ES-I3 (cell line): ENCODE results near the gene LBH.

Experiments used
- H3K36me3 ChIP-seq: 2 replicates; pipeline ENCODE4 v1.6.1; 2013; ENCODE audit warnings: mild to moderate bottlenecking, low read length, control low read depth, moderate library complexity; ENCODE audit not compliant: insufficient read depth
- H3K4me1 ChIP-seq: 2 replicates; pipeline ENCODE4 v1.6.1; 2013; ENCODE audit warnings: mild to moderate bottlenecking, control low read depth, low read length; ENCODE audit not compliant: insufficient read depth
- H3K9ac ChIP-seq: 2 replicates; pipeline ENCODE4 v1.6.1; 2013; ENCODE audit warnings: low read depth, mild to moderate bottlenecking, low read length, moderate library complexity
- H3K9me3 ChIP-seq: 2 replicates; pipeline ENCODE4 v1.6.1; 2013; ENCODE audit warnings: mild to moderate bottlenecking, low read length, moderate library complexity; ENCODE audit not compliant: control insufficient read depth, insufficient read depth

The LBH gene

DNA sequence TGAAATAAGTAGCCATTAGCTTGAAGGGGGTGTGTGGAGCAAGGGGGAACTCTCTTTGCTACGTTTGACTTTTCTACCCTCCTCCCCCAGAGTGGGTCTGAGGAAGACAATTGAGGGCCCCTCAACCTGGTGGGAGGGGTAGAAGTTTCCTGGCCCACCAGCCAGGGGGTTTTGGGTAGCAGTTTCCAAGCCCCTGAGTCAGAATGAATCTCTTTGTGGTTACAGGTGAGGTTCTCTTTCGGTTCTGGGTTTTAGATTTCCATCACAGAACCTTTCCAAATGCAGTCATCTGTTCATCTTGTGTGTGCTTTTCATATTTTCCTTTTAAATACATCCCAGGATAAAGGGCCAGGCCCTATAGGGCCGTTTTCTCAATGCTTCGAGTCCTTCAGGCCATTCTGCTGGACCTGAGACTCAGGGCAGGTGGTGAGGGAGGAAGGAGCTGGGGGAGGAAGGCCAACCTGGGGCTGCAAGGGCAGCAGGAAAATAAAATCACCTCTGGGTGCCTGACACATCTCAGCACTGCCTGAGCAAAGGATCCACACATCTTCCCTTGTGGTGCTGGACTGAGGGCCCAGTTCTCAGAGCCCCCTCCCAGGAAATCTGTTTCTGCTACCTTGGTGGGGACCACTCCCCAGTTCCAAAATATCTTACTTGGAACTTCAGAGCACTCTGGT lies 4.7 kb downstream of the LBH start:
- H3K9ac ChIP-seq: no peak overlapping the region
- no peaks in the 10 kb centered on the region for H3K36me3 ChIP-seq

DNA sequence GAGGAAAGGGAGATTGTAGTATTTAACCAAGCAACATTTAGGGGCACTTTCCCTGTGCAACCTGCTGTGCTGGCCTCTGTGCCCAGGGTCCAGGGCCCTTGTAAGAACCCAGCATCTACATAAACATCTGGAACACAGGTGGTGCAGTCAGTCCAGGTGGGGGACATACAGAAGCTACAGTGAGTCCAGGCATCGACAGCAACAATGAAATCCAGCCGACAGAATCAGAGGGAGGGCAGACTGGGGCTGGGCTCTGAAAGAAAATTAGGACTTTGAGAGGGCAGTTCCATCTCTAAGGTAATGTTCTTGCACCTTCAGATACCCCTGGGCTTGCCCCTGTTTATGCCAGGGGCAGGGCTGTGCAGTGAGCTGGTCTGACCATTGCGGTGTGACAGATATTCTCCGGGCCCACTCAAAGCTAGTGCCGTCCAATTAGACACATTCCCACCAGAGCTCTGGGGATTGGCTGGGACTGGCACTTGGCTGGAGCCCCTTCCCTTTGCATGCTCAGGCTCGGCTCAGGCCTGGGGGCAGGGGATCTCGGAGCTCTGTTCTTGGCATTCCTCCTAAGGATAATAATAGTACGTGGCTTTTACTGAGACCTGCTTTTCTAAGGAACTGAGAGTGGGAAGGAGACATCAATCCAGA lies 5.4 kb downstream of the LBH start:
- Histone ChIP-seq H3K4me1 (peaks cover 21% of the 10 kb centered on the region), H3K36me3 (no peaks in the 10 kb centered on the region), H3K9me3 (no peaks in the 10 kb centered on the region)

More for the DNA sequence above, 4.7 kb downstream of the LBH start:
- no peaks in the 10 kb centered on the region for H3K9me3 ChIP-seq
- H3K4me1 ChIP-seq: peaks cover 21% of the 10 kb centered on the region

DNA sequence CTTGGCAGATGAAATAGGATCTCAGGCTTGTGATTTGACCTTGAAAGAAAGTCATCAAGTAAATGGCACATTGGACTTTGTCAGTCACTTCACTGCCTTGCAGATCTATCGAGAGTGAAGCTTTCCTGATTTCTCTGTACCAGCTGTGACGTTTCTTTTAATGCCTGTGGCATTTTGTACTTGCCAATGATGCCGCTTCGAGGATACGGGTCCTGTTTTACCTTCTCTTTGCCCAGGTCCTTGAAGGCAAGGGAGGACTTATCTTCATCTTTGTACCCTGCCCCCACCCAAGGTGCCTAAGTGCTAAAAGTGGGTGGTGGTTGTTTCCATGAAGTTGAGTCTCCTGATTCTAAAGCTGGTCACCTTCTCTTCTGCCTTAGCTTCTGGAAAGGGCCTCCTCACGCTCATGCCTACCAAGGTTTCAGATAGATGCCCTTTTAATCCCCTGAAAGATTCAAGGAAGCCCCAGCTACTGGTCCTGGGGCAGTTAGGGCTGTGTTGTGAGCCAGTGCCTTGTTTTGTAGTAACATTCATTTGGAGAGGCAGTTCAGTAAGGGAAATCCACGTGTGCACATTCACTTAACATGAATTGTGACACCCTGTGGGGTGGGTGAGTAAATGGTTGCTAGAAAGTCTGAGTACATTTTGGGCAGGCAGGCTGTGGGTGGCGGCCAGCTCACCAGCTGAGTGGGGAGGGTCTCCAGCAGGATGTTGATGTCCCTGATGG lies 6.1 kb downstream of the LBH start:
- Histone ChIP-seq H3K36me3 (no peaks in the 10 kb centered on the region), H3K9ac (no peak overlapping the region), H3K9me3 (no peaks in the 10 kb centered on the region), H3K4me1 (peaks cover 21% of the 10 kb centered on the region)

More for the DNA sequence above, 5.4 kb downstream of the LBH start:
- H3K9ac ChIP-seq: no peak overlapping the region

DNA sequence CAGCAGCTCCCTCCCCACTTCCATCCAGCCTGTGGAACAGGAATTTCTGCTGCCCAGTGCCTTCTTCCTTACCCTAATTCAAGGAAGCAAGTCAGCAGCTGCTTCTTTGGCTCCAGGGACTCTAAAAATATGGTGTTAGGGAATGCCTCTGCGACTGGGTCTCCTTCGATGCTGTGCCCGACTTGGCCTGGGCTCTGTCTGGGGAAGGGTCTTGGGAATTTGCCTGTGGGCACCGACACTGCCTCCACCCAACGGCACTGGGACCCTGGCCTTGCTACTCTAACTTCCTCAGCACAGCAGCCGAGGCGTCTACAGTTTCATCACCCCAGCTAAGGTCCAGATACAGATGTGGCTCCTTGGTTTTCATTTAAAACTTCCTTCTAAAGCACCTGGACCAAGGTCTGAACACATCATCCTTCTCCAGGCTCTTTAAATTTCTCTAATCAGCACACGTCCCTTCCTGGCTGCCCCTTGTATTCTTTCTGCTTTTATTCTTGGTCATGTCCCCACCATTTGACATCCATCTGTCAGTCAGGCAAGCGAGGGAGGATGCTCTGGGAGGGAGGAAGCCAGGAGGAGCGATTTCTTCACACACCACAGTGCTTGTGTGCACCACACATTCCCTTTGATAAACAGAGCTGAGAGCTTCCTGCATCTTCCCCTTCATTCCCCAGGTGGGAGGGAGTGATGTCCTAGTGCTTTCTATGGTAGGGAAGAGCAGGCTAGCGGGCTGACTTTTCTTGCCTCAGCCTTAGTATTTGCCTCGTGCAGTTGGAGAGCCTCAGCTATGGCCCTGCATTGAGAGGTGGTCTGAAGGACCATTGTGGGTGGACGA lies 6.8 kb downstream of the LBH start:
- no peak overlapping the region for H3K9ac ChIP-seq
- no peaks in the 10 kb centered on the region for H3K9me3 ChIP-seq
- H3K4me1 ChIP-seq: peaks cover 18% of the 10 kb centered on the region
- H3K36me3 ChIP-seq: no peaks in the 10 kb centered on the region

DNA sequence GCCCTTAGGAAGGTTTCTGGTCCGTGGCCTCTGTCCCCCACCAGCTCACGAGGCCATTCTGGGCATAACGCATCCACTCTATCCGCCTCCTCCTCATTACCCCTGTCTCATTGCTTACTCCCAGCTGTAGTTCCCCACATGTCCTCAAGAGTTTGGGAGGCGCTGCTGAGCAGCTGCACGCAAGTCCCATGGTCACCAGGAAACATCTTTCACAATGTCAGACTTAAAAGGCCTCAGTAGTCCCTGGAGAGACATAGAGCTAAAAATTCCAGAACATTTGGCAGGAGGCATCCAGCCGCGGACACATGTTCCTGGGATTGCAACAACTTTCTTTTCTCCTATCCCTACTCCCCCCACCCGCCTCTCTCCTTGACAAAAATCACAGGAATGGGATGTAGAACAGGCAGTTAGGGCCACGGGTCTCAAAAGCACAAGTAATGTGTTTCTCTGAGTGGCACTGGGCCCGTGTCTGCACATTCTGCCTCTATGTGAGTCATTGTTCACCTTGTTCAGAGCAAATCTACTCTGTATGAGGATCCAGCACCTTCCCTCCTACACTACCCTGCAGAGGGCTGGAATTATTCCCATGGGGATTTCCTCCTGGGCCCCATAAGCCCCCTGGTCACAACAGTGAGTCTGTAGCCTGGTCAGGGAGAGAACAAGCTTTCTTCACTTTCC lies 8.1 kb downstream of the LBH start:
- Histone ChIP-seq H3K9ac (no peak overlapping the region), H3K4me1 (peaks cover 6% of the 10 kb centered on the region)

DNA sequence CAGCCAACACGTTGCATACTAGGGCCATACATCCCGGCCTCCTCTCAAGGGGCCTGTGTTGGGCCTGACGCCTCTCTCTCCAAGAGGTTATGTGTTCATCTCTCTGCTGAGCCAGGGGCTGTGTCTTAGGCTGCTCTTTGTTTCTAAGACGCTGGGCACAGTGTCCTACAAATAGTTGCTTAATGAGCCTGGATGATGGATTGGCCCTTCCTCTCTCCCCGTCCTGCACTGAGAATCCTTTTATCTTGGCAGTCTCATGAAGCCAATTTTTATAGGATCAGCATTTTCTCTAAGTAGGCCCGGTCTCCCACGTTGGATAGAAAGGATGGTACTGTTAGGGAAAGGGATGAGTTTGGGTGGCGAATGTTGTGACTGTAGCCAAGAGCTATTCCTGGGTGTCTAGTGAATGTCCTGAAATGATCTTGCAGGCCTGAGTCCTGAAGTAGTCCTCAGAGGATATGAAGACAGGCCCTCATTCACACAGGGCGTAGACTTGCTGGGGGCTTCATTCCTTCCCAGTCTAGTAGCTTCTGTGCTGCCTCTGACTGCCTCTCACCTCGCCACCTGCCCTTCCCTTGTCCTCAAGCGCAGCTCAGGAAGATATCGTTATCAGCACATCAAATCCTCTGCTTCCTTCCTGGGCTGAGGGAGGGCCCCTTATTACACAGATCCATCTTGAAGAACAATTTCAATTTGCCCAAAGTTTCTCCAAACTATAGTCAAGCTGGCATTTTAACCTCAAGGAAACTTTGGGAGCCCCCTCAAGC lies 8.8 kb downstream of the LBH start:
- Histone ChIP-seq H3K9me3 (no peaks in the 10 kb centered on the region), H3K9ac (no peak overlapping the region), H3K4me1 (peaks cover 4% of the 10 kb centered on the region; the same call in 1 of the 2 replicates), H3K36me3 (no peaks in the 10 kb centered on the region)

More for the DNA sequence above, 8.1 kb downstream of the LBH start:
- H3K9me3 ChIP-seq: no peaks in the 10 kb centered on the region
- no peaks in the 10 kb centered on the region for H3K36me3 ChIP-seq

DNA sequence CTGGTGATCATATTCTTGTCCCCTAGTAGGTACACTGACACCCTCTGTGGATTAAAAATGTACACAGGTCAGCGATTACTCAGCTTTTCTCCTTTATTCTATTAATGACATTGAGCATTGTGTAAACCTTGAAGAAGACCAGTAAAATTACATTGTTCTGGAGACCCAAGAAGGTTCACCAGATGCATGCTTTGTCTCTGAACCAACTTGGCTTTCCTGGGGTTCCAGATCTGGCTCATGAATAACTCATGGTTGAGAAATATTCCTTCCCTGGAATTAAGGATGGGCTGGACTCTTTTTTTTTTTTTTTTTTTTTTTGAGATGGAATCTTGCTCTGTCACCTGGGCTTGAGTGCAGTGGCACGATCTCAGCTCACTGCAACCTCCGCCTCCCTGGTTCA lies 11.9 kb downstream of the LBH start:
- H3K36me3 ChIP-seq: no peaks in the 10 kb centered on the region

DNA sequence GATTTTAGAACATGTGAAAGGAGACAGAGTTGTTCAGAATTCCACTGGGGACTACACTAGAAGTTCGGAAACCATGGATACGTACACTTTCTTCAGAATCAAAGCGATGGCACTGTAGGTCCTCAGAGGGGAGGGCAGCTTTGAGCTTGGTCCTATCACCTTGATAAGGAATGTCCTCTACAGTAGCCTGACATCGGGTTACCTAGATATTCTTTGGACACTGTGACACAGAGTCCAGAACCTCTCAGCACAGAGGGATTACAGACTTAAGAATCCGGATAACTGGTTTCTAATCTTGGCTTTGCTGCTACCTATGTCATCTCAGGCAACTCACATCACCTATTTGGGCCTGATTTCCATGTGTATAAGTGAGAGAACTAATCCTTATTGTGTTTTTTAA lies 14.0 kb downstream of the LBH start:
- Histone ChIP-seq H3K9ac (no peak overlapping the region), H3K4me1 (no peaks in the 10 kb centered on the region), H3K36me3 (no peaks in the 10 kb centered on the region), H3K9me3 (no peaks in the 10 kb centered on the region)

More for the DNA sequence above, 11.9 kb downstream of the LBH start:
- no peaks in the 10 kb centered on the region for H3K9me3 ChIP-seq
- no peak overlapping the region for H3K9ac ChIP-seq
- no peaks in the 10 kb centered on the region for H3K4me1 ChIP-seq

DNA sequence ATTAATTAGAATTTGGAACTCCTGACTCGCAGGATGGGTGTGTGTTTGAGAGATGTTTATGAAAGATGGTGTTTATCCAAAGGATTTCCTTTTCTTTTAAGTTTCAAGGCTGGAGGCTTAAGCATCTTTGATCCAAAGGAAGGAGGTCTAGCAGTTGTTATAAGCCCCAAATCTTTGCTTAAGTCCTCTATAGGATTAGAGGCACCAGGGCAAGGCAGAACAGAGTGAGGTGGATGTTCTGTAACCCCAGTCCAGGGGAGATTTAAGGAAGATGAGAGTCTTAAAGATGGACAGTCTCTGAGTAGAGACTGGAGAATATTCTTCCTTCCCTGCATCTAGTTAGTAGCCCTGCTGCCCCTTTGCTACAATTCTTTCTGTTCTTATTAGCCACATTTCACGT lies 17.5 kb downstream of the LBH start:
- Histone ChIP-seq H3K36me3 (no peaks in the 10 kb centered on the region), H3K9me3 (no peaks in the 10 kb centered on the region), H3K4me1 (no peaks in the 10 kb centered on the region), H3K9ac (no peak overlapping the region)

DNA sequence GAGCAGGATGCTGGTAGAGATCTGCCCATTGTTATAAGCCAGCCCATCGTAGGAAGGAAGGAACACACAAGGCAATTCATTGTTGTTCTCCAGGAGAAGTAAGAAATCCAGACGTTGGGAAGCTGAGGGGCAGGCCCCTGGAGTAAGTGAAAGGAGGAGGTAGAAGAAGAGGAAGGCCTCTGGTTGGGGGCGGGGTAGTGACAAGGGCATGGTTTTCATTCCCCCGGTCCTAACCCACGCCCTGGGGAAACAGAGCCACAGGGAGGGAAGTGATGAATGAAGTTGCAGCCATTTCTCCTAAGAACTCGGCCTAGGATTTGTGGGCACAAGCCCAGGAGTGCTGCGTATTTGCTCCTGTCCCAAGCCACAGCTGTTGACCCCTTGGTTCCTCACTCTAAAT lies 18.0 kb downstream of the LBH start:
- H3K9me3 ChIP-seq: no peaks in the 10 kb centered on the region
- H3K4me1 ChIP-seq: no peaks in the 10 kb centered on the region
- H3K36me3 ChIP-seq: no peaks in the 10 kb centered on the region
- H3K9ac ChIP-seq: no peak overlapping the region

DNA sequence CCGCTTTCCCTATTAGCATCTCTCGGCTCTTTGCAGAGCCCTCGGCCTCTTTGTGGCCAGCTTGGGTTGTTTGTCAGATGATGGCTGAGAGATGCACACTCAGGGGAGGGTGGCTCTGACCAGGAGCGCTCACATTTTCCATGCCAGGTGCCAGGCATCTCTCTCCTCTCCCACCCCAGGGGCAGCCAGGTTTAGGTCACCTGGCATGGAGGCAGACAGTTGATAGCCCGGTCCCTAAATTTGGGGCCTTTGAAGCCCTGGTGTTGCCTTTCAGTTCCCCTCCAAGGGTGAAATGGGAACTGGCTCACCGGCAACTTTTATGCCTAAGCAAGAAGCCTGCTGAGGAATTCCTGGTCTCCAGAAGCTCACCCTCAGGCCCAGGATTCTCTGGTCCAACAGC lies 19.1 kb downstream of the LBH start:
- Histone ChIP-seq H3K9ac (no peak overlapping the region), H3K4me1 (no peaks in the 10 kb centered on the region), H3K9me3 (no peaks in the 10 kb centered on the region), H3K36me3 (no peaks in the 10 kb centered on the region)

DNA sequence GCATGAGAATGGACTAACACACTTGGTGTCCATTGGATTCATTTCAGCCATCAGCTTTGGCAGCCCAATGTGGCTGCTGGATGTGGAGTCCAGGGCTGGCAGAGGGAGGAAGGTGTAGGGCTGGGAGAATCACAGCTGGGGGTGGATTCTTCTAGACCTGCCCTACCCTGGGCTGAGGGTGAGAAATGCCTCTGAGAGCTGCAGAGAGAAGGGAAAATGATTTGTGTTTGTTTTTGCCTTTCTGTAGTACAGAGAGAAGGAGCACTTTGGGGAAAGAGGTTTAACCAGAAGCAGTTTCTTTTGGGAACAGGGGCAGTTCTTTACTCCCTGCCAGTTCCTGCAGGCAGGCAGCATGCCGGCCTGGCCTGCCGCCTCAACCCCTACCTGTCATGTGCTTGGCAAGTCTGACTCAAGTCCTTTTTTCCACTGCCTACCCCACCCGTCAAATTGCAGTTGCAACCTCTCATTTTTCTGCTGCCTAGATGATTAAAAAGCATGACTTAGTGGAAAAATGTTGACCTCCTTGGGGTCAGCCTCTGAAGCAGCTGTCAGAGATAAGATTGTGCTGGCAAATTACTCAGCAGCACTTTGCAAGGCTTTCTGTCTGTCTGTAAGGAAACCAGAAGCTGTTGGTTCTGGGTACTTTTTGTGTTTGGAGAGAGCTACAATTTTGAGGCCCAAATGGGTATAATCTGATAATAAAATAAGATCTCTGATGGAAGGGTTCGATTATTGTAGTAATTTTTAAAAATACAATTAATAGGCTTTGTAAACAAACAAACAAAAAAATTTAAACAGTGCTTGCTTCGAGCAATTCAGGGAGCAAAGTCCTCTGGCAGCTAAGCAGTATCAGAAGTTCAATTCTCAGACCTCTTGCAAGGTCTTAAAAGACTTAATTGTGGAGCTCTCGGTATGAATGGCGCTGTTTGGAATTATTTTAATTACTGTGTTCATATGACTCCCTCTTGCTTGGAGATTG lies 21.7 kb downstream of the LBH start:
- H3K9ac ChIP-seq: no peak overlapping the region

More for the DNA sequence above, 21.7 kb downstream of the LBH start:
- Histone ChIP-seq H3K9me3 (no peaks in the 10 kb centered on the region), H3K4me1 (no peaks in the 10 kb centered on the region), H3K36me3 (no peaks in the 10 kb centered on the region)
